ENCODE results near the gene HS6ST3. TPM values are rescaled to one million over a fixed set of nuclear protein-coding genes. Genes with fewer than 3 reads are reported as not detected.

Gene HS6ST3
- total RNA-seq, 1 experiment from 2014 or later = 1.2 TPM

DNA sequence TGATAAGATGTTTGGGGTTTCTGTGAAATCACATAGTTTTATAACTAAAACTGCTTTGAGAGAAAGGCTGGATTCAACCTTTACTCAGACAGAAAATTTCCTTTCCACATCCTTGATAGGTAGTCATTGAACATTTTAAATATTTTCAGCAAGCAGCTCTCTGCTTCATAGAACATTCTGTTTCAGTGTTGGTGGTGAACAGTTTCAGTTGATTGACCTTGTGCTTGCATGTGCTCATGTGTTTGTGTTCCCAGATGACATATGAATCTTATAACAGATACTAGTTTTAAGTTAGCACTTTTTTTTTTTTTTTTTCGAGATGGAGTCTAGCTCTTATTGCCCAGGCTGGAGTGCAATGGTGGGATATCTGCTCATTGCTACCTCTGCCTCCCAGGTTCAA, 290.1 kb downstream of the HS6ST3 start (continued):
- TF ChIP-seq, protein P1, sequence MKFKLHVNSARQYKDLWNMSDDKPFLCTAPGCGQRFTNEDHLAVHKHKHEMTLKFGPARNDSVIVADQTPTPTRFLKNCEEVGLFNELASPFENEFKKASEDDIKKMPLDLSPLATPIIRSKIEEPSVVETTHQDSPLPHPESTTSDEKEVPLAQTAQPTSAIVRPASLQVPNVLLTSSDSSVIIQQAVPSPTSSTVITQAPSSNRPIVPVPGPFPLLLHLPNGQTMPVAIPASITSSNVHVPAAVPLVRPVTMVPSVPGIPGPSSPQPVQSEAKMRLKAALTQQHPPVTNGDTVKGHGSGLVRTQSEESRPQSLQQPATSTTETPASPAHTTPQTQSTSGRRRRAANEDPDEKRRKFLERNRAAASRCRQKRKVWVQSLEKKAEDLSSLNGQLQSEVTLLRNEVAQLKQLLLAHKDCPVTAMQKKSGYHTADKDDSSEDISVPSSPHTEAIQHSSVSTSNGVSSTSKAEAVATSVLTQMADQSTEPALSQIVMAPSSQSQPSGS (CRISPR knock-in tag; IDR thresholded peaks at IDR 0.05; ENCODE audit: borderline replicate concordance, low read depth) = no peak
- no peak for TF ChIP-seq ESRRA (CRISPR knock-in tag; IDR thresholded peaks at IDR 0.05; ENCODE audit: borderline replicate concordance)
- TF ChIP-seq, protein P2, sequence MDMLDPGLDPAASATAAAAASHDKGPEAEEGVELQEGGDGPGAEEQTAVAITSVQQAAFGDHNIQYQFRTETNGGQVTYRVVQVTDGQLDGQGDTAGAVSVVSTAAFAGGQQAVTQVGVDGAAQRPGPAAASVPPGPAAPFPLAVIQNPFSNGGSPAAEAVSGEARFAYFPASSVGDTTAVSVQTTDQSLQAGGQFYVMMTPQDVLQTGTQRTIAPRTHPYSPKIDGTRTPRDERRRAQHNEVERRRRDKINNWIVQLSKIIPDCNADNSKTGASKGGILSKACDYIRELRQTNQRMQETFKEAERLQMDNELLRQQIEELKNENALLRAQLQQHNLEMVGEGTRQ (CRISPR knock-in tag; IDR thresholded peaks at IDR 0.05) = no peak
- TF ChIP-seq, protein P3, sequence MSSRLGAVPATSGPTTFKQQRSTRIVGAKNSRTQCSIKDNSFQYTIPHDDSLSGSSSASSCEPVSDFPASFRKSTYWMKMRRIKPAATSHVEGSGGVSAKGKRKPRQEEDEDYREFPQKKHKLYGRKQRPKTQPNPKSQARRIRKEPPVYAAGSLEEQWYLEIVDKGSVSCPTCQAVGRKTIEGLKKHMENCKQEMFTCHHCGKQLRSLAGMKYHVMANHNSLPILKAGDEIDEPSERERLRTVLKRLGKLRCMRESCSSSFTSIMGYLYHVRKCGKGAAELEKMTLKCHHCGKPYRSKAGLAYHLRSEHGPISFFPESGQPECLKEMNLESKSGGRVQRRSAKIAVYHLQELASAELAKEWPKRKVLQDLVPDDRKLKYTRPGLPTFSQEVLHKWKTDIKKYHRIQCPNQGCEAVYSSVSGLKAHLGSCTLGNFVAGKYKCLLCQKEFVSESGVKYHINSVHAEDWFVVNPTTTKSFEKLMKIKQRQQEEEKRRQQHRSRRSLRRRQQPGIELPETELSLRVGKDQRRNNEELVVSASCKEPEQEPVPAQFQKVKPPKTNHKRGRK (CRISPR knock-in tag; IDR thresholded peaks at IDR 0.05; ENCODE audit: borderline replicate concordance) = no peak
- TF ChIP-seq, protein P4, sequence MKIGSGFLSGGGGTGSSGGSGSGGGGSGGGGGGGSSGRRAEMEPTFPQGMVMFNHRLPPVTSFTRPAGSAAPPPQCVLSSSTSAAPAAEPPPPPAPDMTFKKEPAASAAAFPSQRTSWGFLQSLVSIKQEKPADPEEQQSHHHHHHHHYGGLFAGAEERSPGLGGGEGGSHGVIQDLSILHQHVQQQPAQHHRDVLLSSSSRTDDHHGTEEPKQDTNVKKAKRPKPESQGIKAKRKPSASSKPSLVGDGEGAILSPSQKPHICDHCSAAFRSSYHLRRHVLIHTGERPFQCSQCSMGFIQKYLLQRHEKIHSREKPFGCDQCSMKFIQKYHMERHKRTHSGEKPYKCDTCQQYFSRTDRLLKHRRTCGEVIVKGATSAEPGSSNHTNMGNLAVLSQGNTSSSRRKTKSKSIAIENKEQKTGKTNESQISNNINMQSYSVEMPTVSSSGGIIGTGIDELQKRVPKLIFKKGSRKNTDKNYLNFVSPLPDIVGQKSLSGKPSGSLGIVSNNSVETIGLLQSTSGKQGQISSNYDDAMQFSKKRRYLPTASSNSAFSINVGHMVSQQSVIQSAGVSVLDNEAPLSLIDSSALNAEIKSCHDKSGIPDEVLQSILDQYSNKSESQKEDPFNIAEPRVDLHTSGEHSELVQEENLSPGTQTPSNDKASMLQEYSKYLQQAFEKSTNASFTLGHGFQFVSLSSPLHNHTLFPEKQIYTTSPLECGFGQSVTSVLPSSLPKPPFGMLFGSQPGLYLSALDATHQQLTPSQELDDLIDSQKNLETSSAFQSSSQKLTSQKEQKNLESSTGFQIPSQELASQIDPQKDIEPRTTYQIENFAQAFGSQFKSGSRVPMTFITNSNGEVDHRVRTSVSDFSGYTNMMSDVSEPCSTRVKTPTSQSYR (CRISPR knock-in tag; IDR thresholded peaks at IDR 0.05) = no peak

DNA sequence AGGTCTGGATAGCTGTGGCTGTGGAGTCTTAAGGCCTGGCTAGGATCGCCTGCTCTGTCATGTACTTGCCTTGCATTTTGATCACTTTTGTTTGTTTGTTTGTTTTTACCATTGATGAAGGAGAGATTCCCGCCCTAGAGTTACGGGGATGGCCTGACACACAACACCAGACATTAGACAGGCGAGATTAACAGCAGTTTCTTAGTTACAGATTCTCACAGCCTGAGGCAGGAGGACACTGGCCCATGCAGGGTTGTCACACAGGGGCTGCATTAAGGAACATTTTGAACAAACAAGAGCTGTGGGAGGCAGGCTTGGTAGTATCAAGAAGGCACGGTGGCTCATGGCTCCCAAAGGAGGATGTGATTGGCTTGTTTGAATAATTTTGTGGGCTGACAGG, 291.8 kb downstream of the HS6ST3 start:
- no peaks in the 10 kb centered on the region for H3K36me3 Mint-ChIP-seq
- H3K27ac Mint-ChIP-seq = no peak overlapping the region; the same call in 1 of the 2 replicates
- ATAC-seq (no peak), DNase-seq (ENCODE audit: low spot score) (no peak)
- H3K4me1 Mint-ChIP-seq = peaks cover 18% of the 10 kb centered on the region
- H3K9me3 Mint-ChIP-seq = peaks cover 5% of the 10 kb centered on the region; the same call in 1 of the 2 replicates
- POLR2A ChIA-PET = no interaction called here
- H3K27me3 Mint-ChIP-seq (ENCODE audit: low read depth) = no peaks in the 10 kb centered on the region
- H3K4me3 Mint-ChIP-seq = no peak overlapping the region
- TF ChIP-seq, protein P5, sequence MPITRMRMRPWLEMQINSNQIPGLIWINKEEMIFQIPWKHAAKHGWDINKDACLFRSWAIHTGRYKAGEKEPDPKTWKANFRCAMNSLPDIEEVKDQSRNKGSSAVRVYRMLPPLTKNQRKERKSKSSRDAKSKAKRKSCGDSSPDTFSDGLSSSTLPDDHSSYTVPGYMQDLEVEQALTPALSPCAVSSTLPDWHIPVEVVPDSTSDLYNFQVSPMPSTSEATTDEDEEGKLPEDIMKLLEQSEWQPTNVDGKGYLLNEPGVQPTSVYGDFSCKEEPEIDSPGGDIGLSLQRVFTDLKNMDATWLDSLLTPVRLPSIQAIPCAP (CRISPR knock-in tag; IDR thresholded peaks at IDR 0.05) = no peak
- TF ChIP-seq GTF2I (CRISPR knock-in tag; conservative IDR thresholded peaks at IDR 0.05) = no peak
- TF ChIP-seq ZNF138 (CRISPR knock-in tag; conservative IDR thresholded peaks at IDR 0.05) = no peak
- TF ChIP-seq, protein P6, sequence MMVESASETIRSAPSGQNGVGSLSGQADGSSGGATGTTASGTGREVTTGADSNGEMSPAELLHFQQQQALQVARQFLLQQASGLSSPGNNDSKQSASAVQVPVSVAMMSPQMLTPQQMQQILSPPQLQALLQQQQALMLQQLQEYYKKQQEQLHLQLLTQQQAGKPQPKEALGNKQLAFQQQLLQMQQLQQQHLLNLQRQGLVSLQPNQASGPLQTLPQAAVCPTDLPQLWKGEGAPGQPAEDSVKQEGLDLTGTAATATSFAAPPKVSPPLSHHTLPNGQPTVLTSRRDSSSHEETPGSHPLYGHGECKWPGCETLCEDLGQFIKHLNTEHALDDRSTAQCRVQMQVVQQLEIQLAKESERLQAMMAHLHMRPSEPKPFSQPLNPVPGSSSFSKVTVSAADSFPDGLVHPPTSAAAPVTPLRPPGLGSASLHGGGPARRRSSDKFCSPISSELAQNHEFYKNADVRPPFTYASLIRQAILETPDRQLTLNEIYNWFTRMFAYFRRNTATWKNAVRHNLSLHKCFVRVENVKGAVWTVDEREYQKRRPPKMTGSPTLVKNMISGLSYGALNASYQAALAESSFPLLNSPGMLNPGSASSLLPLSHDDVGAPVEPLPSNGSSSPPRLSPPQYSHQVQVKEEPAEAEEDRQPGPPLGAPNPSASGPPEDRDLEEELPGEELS (CRISPR knock-in tag; IDR thresholded peaks at IDR 0.05) = no peak
- TF ChIP-seq FOXJ3 (CRISPR knock-in tag; IDR thresholded peaks at IDR 0.05; ENCODE audit: borderline replicate concordance) = no peak
- TF ChIP-seq, protein P7, sequence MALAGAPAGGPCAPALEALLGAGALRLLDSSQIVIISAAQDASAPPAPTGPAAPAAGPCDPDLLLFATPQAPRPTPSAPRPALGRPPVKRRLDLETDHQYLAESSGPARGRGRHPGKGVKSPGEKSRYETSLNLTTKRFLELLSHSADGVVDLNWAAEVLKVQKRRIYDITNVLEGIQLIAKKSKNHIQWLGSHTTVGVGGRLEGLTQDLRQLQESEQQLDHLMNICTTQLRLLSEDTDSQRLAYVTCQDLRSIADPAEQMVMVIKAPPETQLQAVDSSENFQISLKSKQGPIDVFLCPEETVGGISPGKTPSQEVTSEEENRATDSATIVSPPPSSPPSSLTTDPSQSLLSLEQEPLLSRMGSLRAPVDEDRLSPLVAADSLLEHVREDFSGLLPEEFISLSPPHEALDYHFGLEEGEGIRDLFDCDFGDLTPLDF (CRISPR knock-in tag; IDR thresholded peaks at IDR 0.05) = no peak
- TF ChIP-seq EMX1 (CRISPR knock-in tag; IDR thresholded peaks at IDR 0.05) = no peak
- TF ChIP-seq, protein P2 (CRISPR knock-in tag; IDR thresholded peaks at IDR 0.05) = no peak
- no peak for TF ChIP-seq KAT7 (CRISPR knock-in tag; IDR thresholded peaks at IDR 0.05; ENCODE audit: borderline replicate concordance)
- TF ChIP-seq ZNF416 (CRISPR knock-in tag; IDR thresholded peaks at IDR 0.05) = no peak
- TF ChIP-seq, protein P8, sequence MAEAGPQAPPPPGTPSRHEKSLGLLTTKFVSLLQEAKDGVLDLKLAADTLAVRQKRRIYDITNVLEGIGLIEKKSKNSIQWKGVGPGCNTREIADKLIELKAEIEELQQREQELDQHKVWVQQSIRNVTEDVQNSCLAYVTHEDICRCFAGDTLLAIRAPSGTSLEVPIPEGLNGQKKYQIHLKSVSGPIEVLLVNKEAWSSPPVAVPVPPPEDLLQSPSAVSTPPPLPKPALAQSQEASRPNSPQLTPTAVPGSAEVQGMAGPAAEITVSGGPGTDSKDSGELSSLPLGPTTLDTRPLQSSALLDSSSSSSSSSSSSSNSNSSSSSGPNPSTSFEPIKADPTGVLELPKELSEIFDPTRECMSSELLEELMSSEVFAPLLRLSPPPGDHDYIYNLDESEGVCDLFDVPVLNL (CRISPR knock-in tag; IDR thresholded peaks at IDR 0.05; ENCODE audit: borderline replicate concordance, low read depth) = no peak
- TF ChIP-seq, protein P9, sequence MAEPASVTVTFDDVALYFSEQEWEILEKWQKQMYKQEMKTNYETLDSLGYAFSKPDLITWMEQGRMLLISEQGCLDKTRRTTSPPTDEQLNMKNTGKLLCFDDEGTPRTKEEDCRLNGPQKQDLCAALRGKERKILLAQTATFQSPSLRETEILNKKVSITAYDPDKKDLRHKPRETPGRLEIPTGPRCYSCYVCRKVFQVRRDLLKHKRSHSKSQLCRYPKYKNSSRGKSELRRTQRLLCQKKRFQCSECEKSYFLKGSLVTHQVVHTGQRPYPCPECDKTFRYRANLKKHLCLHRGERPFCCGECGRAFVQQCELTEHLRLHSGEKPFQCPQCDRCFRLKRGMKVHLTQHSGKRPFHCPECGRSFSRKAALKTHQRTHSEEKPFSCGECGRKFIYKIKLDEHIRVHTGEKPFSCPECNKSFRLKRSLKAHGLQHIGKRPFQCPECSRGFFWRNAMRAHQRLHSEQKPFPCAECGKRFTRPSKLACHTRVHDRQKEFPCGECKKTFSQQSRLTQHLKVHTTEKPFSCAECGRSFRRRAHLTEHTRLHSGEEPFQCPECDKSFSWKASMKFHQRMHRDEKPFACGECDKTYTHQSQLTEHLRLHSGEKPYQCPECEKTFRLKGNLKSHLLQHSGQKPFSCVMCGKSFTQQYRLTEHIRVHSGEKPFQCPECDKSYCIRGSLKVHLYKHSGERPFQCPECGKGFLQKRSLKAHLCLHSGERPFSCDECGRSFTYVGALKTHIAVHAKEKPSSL (CRISPR knock-in tag; conservative IDR thresholded peaks at IDR 0.05) = no peak
- TF ChIP-seq, protein P10, sequence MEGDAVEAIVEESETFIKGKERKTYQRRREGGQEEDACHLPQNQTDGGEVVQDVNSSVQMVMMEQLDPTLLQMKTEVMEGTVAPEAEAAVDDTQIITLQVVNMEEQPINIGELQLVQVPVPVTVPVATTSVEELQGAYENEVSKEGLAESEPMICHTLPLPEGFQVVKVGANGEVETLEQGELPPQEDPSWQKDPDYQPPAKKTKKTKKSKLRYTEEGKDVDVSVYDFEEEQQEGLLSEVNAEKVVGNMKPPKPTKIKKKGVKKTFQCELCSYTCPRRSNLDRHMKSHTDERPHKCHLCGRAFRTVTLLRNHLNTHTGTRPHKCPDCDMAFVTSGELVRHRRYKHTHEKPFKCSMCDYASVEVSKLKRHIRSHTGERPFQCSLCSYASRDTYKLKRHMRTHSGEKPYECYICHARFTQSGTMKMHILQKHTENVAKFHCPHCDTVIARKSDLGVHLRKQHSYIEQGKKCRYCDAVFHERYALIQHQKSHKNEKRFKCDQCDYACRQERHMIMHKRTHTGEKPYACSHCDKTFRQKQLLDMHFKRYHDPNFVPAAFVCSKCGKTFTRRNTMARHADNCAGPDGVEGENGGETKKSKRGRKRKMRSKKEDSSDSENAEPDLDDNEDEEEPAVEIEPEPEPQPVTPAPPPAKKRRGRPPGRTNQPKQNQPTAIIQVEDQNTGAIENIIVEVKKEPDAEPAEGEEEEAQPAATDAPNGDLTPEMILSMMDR (IDR thresholded peaks at IDR 0.05) = no peak
- CTCF ChIA-PET = no interaction called here

Measured in WTC11 (cell line).